ENCODE data around the gene PTPN21.
A peak's percentile ranks its signal among the peaks of the same experiment; 100 is the strongest.
"Not testable (repeated sequence)": the region's sequence is repeated elsewhere in the genome, so short reads cannot be mapped to it uniquely, and the experiment has no call there.

PTPN21 gene

GRCh38 chr14:88551094-88551870, 3.5 kb downstream of the PTPN21 start:
- no peak for DNase-seq

- no peak for DNase-seq
Measured at GRCh38 chr14:88550078-88550477, 4.7 kb downstream of the PTPN21 start.

DNA sequence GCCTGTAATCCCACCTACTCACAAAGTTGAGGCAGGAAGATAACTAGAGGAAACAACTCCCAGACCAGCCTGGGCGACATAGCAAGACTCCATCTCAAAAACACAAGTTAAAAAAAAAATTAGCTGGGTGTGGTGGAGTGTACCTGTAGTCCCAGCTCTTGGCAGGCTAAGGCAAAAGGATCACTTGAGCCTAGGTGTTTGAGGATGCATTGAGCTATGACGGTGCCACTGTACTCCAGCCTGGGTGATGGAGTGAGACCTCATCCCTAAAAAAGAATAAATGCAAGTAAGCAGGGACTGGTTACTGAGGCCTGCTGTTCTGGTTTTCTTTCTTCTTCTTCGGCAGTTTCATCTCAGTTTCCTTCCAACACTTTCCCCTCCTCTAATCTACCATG, 7.4 kb downstream of the PTPN21 start:
- no peak for DNase-seq

DNA sequence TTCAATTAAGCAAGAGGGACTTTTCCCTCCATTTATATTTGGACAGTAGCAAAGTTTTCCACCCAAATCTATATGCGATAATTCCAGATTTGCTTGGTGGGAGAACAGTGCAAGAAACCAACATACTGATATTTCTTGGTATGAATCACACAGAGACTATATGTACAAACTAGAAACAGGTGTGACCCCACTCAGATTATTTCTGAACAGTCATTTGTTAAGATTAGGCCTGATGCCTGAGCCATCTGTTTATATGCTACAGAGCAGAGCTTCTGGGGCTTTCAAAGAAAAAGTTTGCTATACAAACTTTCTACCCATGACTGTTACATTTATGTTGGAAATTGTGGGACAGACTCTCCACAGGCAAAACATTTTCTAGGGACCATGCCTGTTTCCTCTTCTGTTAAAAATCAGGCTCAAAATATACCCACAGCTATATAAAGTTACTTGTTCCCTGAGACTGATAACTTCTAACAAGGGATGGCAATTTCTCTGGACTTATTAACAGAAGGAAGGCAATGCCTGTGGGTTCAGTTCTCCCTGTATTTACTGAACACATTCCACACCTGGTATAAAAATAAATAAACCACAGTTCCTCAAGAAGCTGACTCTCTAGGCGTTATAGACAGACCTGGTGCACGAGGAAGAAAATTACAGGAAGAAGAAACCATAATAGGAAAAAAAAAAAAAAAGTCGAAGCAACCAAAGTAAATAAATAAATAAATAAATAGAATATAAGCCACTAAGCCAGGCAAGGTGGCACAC, 8.0 kb downstream of the PTPN21 start:
- no peak for DNase-seq

GRCh38 chr14:88545256-88545655, 9.6 kb downstream of the PTPN21 start:
- no peak for DNase-seq

DNA sequence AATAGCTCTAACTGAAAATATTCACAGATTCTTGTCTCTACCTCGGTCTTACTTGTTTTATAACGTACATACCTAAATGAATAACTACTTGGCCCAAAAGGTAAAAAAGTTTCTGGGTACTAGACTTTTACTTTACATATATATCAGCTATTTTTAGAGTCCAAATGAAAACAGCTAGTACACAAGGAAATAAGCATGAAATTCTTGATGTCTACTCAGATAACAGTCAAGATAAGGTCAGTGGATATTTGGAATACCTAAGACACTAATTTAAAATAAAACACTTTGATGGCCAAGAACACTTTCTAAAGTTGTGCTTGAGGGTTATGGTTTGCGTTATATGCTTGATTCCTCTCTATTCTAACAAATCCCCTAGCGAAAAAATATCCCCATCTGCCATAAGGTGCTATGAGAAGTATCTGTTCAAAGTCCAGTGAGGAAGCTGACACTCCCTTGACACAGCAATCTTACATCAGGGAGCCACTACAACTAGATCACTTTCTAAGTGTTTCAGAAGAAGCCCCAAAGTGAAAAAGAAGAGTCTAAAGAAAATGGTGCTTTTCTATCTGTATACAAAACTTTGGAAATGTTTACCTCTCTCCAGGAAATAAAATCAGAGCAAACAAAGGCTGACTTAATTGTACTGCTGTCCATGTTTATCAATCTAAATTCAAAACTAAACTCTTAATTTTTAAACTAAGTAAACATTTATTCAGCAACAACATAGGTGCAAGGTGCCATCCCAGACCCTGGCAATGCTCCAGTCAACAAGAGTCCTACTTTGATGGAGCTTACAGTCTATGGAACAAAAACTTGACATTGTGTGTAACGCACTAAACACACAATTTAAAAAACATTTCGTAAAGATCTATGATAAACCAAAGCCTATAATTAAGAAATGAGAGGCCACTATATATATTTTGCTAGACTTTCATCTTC, 11.7 kb downstream of the PTPN21 start:
- DNase-seq: no peak

DNA sequence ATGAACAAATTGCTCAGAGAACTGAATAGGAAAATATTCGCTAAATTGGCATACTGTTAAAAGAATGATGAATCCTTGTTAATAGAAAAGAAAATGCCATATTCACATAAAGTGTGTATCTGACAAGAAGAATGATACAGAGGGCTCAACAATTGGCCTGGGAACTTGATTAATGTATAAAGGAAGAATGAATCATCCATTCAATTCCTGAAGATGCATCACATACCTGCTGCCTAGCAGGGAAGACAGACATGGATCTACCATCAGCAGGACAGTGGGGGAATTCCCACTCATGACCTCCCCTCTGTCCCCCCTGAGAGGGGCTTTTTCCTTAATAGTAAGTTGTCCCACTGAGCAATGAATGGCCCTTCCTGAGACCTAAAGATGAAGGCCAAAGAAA, 13.5 kb downstream of the PTPN21 start:
- DNase-seq: no peak

GRCh38 chr14:88535813-88536212, 19.0 kb downstream of the PTPN21 start:
- DNase-seq: no peak

GRCh38 chr14:88535149-88535548, 19.7 kb downstream of the PTPN21 start:
- DNase-seq: no peak

DNA sequence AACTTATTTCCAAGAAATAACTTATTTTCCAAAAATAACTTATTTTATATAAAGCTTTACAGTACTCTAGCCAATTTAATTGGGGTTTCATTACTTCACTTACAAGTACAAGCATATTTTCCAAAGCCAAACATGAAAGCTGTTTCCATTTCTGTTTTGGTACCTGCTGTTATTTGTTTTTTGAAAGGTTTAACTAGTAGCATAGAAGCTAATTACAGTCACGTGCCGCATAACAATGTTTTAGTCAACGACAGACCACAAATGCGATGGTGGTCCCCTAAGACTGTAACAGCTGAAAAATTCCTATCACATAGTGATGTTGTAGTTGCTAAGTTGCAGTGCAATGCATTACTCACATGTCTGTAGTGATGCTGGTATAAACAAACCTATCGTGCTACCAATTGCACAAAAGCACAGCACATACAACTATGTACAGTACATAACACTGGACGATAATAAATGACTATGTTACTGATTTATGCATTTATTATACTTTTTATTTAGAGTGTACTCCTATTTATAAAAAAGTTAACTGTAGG, 21.7 kb downstream of the PTPN21 start:
- no peak for DNase-seq

DNA sequence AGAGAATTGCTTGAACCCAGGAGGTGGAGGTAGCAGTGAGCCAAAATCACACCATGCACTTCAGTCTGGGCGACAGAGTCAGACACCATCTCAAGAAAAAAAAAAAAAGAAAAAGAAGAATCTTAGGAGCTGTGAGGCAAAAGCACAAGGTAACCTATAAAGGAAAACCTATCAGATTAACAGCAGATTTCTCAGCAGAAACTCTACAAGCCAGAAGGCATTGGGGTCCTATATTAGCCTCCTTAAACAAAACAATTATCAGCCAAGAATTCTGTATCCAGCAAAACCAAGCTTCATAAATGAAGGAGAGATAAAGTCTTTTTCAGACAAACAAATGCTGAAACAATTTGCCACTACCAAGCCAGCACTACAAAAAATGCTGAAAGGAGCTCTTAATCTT, 24.9 kb downstream of the PTPN21 start:
- DNase-seq: not testable (repeated sequence)

DNA sequence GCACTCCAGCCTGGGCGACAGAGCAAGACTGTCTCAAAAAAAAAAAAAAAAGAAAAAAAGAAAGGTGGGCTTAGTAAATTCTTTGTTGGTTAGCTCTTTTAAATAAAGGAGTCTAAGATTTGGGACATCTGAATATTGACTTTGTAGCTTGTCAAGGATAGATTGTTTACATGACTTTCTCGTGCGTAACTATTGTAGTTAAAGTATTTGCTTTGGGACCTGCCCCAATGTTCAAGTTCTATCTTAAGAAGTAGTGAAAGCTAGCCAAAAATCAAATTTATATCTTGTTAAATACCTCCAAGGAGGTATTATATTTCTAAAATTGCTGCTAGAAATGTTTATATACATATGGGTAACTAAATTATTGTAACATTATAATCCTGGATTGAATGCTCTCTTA, 32.4 kb downstream of the PTPN21 start:
- DNase-seq: no peak

- DNase-seq: no peak
Measured at GRCh38 chr14:88521818-88522217, 33.0 kb downstream of the PTPN21 start.

GRCh38 chr14:88519907-88520306, 34.9 kb downstream of the PTPN21 start:
- DNase-seq: no peak

- DNase-seq: no peak
Measured at GRCh38 chr14:88518592-88519512, 36.0 kb downstream of the PTPN21 start.

DNA sequence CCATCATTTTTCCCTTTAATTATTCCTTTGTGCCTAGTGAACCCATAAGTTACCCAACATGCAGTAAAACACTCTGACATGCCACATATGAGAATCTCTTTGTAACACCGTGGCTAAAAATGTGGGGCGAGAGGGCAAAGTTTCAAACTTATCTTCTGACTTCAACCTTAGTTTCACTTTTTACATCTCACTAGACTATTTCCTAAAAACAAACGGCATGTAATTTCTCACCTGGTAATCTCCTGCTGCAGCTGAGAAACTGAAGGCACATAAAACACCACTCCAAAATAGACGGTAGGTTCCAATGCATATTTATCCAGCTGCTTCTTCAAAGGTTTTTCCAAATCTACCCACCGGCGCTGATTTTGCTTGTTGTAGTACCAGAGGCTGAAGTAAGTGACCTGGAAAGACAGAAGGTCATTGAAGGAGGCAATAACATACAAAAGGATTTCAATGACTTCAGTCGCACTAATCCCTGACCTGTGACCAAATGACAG, 37.9 kb downstream of the PTPN21 start:
- no peak for DNase-seq

DNA sequence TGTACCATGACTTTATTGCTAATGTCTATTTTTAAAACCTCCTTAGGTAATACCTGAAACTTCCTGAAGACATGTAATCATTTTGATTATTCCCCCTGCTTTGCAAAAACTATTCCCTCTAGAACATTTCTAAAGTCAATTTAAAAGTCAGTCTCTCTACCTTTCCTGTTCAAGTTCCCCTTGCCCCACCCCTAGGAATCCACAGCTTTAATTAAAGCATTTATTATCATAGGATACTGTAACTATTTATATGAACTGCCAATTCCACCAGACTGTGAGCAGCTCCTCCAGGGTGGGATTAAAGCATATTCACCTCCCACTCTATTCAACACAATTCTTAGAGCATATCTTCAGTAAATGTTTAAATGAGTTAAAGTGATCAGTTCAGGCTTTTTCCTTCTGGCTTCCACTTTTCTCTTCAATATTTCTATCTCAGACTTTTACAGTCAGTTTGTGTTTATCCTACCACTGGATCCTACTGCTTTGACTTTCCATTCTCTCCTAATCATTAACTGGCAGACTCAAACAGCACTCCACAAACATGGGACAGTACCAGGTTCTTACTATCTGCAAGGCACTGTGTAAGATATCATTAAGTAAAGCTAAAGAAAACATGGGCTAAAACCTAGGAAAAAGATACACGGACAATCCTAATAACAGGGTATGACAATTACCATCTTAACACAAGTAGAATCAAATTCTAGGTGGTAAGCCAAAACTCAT, 39.1 kb downstream of the PTPN21 start:
- no peak for DNase-seq

- no peak for DNase-seq
Measured at GRCh38 chr14:88507208-88507607, 47.6 kb downstream of the PTPN21 start.

GRCh38 chr14:88505621-88506020, 49.2 kb downstream of the PTPN21 start:
- DNase-seq: peak; percentile 3

- DNase-seq: no peak
Measured at GRCh38 chr14:88504602-88505001, 50.2 kb downstream of the PTPN21 start.

Measured in NCI-H1105 (cell line).